K562 (cell line): ENCODE results near the gene HSPA4. TPM values are rescaled to one million over a fixed set of nuclear protein-coding genes. Genes with fewer than 3 reads are reported as not detected.

ENCODE experiments used
- ATAC-seq: fragments of 200-7000 bp; cut with Tn5 transposase; 3 replicates; pipeline ENCODE4 v1.9.1; 2020; ENCODE audit warnings: moderate library complexity
- BruUV-seq: library from RNA; stranded (reverse); fragments of 400-500 nt; replicated peaks from 2 replicates; lab custom pipeline; 2021; lab: Mats Ljungman, UMichigan
- CTCF ChIA-PET: fragments of 300-600 bp; formaldehyde crosslinking; extraction: SDS; loops from one replicate; lab custom pipeline; 2021; ENCODE audit warnings: low intra/inter-chr PET ratio; lab: Yijun Ruan, JAX
- POLR2A ChIA-PET: fragments of 300-600, 350-650 bp; sonication (Branson Sonifier 250); formaldehyde crosslinking; extraction: SDS; loops from one replicate; lab custom pipeline; 2021; ENCODE audit warnings: antibody characterized with exemption, inconsistent platforms; lab: Yijun Ruan, JAX
- DNase-seq, 4 experiments: peaks; one replicate each; pipeline versions ENCODE4 v3.0.0 to v3.0.0-alpha.2; 2011 to 2018; ENCODE audit warnings: low spot score in 3 of 4, mixed read lengths in 3 of 4; ENCODE audit errors: extremely low read depth in 1 of 4
- FAIRE-seq: peaks from 2 replicates; lab custom pipeline; 2011; peaks lifted over from hg19 to GRCh38; lab: Jason Lieb, UNC
- H2AFZ ChIP-seq: 2 replicates; pipeline ENCODE4 v1.6.0; 2011; ENCODE audit warnings: low read depth, low read length, control low read depth, inconsistent platforms
- H3K27ac ChIP-seq: fragments of 200-600 bp; 3 replicates; pipeline ENCODE4 v1.8.0; 2011; ENCODE audit warnings: low read depth, mild to moderate bottlenecking, control low read depth, inconsistent platforms, low read length, moderate library complexity, mixed read lengths; ENCODE audit errors: extremely low read depth
- H3K27me3 ChIP-seq, 2 experiments: fragments of 300-600 bp in 1 of 2; 2 replicates in 1 of 2; 3 replicates in 1 of 2; pipeline versions ENCODE4 v1.6.0 to v1.8.0; 2011; ENCODE audit warnings: inconsistent platforms in 2 of 2, low read length in 2 of 2, mild to moderate bottlenecking in 1 of 2, mixed read lengths in 1 of 2, moderate library complexity in 1 of 2; ENCODE audit not compliant: control insufficient read depth in 2 of 2, insufficient read depth in 2 of 2
- H3K36me3 ChIP-seq: fragments of 300-600 bp; 3 replicates; pipeline ENCODE4 v1.8.0; 2011; ENCODE audit warnings: mild to moderate bottlenecking, low read length, inconsistent platforms; ENCODE audit not compliant: control insufficient read depth, insufficient read depth
- H3K4me1 ChIP-seq, 2 experiments: fragments of 200-600 bp in 1 of 2; replicated peaks in 1 of 2; 2 replicates in 1 of 2; 3 replicates in 1 of 2; pipeline versions ENCODE4 v1.5.1 to v1.8.0; 2011; ENCODE audit warnings: inconsistent platforms in 2 of 2, low read length in 2 of 2, mild to moderate bottlenecking in 1 of 2, mixed read lengths in 1 of 2, moderate library complexity in 1 of 2; ENCODE audit not compliant: control insufficient read depth in 2 of 2, insufficient read depth in 2 of 2
- H3K4me2 ChIP-seq: 2 replicates; pipeline ENCODE4 v1.6.1; 2011; ENCODE audit warnings: low read length, control low read depth, inconsistent platforms, mixed read lengths; ENCODE audit not compliant: insufficient read depth
- H3K4me3 ChIP-seq: fragments of 200-600 bp; sonication (generic), shearing (Covaris generic); 2 replicates; pipeline ENCODE4 v1.5.1; 2016; ENCODE audit warnings: control low read depth, inconsistent platforms
- H3K79me2 ChIP-seq: fragments of 200-600 bp; 3 replicates; pipeline ENCODE4 v1.8.0; 2011; ENCODE audit warnings: low read length, inconsistent platforms; ENCODE audit not compliant: control insufficient read depth, insufficient read depth
- H3K9ac ChIP-seq, 2 experiments: 2 replicates each; pipeline versions ENCODE4 v1.6.0 to v1.6.1; 2011; ENCODE audit warnings: low read depth in 2 of 2, low read length in 2 of 2, control low read depth in 1 of 2, inconsistent platforms in 1 of 2, mild to moderate bottlenecking in 1 of 2, mixed read lengths in 1 of 2; ENCODE audit not compliant: insufficient read depth in 1 of 2
- H3K9me1 ChIP-seq: one replicate; pipeline ENCODE4 v1.6.0; 2011; ENCODE audit warnings: inconsistent platforms, mild to moderate bottlenecking, low read length, moderate library complexity; ENCODE audit not compliant: control insufficient read depth, insufficient read depth
- H3K9me3 ChIP-seq: replicated peaks from 2 replicates; pipeline ENCODE4 v1.5.1; 2011; ENCODE audit warnings: low read depth, low read length, inconsistent platforms; ENCODE audit not compliant: control insufficient read depth, insufficient read depth
- H4K20me1 ChIP-seq: replicated peaks from 2 replicates; pipeline ENCODE4 v1.6.1; 2011; ENCODE audit warnings: low read length, inconsistent platforms, mixed read lengths; ENCODE audit not compliant: control insufficient read depth, insufficient read depth
- BCL6 ChIP-seq: fragments of 250-450 bp; sonication (Bioruptor Pico); IDR thresholded peaks from 2 replicates; pipeline ENCODE4 v1.4.0; 2020
- COPS2 ChIP-seq: fragments of 450-650 bp; conservative IDR thresholded peaks from 2 replicates; pipeline ENCODE4 v1.6.1; 2016; ENCODE audit warnings: mild to moderate bottlenecking, moderate library complexity
- DMBX1 ChIP-seq: fragments of 250-450 bp; sonication (Bioruptor Pico); IDR thresholded peaks from 2 replicates; pipeline ENCODE4 v1.8.0; 2022; ENCODE audit warnings: inconsistent platforms, mild to moderate bottlenecking, moderate library complexity, borderline replicate concordance
- FOXM1 ChIP-seq, 2 experiments: fragments of 450-650 bp in 1 of 2; sonication (generic) in 1 of 2; formaldehyde crosslinking in 1 of 2; IDR thresholded peaks; 2 replicates each; pipeline versions ENCODE4 v1.6.1 to v1.9.0; 2017 to 2022; ENCODE audit warnings: low read depth in 2 of 2, mild to moderate bottlenecking in 2 of 2, missing genetic modification reagents in 1 of 2, moderate library complexity in 1 of 2
- HMG20A ChIP-seq: fragments of 450-650 bp; formaldehyde crosslinking; conservative IDR thresholded peaks from 2 replicates; pipeline ENCODE4 v1.4.0; 2020; ENCODE audit warnings: mild to moderate bottlenecking, mixed read lengths
- HNRNPK ChIP-seq: fragments of 200-400 bp; formaldehyde crosslinking; IDR thresholded peaks from one replicate; pipeline ENCODE4 v1.6.1; 2018; ENCODE audit warnings: mild to moderate bottlenecking, low read depth, low read length; ENCODE audit not compliant: poor library complexity, severe bottlenecking
- JUNB ChIP-seq: fragments of 450-650 bp; formaldehyde crosslinking; conservative IDR thresholded peaks from 2 replicates; pipeline ENCODE4 v1.4.0; 2020; ENCODE audit warnings: mild to moderate bottlenecking
- MAFK ChIP-seq: IDR thresholded peaks from 2 replicates; pipeline ENCODE4 v1.6.1; 2011; ENCODE audit warnings: low read length, improper control_type of control experiment
- MEF2D ChIP-seq: conservative IDR thresholded peaks from 2 replicates; pipeline ENCODE4 v1.6.1; 2016; ENCODE audit warnings: low read depth, missing genetic modification characterization, missing compliant biosample characterization
- MTA2 ChIP-seq: fragments of 450-650 bp; IDR thresholded peaks from 2 replicates; pipeline ENCODE4 v1.6.1; 2016; ENCODE audit warnings: low read depth
- NR2C1 ChIP-seq, 2 experiments: fragments of 450-650 bp; IDR thresholded peaks; 2 replicates each; pipeline ENCODE4 v1.6.1; 2017; ENCODE audit warnings: mild to moderate bottlenecking in 2 of 2, antibody characterized with exemption in 1 of 2, inconsistent platforms in 1 of 2, missing compliant biosample characterization in 1 of 2, missing genetic modification characterization in 1 of 2
- NR2F6 ChIP-seq: fragments of 450-650 bp; formaldehyde crosslinking; IDR thresholded peaks from 2 replicates; pipeline ENCODE4 v1.4.0; 2020; ENCODE audit warnings: mild to moderate bottlenecking
- POU5F1 ChIP-seq: fragments of 150-350 bp; IDR thresholded peaks from 2 replicates; pipeline ENCODE4 v1.6.1; 2014; ENCODE audit warnings: borderline replicate concordance, low read length, low read depth, mild to moderate bottlenecking; ENCODE audit not compliant: partially characterized antibody
- WHSC1 ChIP-seq: IDR thresholded peaks from one replicate; pipeline ENCODE4 v1.6.1; 2012; ENCODE audit warnings: low read length, control low read depth, inconsistent platforms
- ZNF143 ChIP-seq: sonication (generic); formaldehyde crosslinking; IDR thresholded peaks from 2 replicates; pipeline ENCODE4 v1.9.0; 2022; ENCODE audit warnings: mild to moderate bottlenecking, missing genetic modification reagents
- ZNF24 ChIP-seq: fragments of 450-650 bp; IDR thresholded peaks from 2 replicates; pipeline ENCODE4 v1.6.1; 2016
- WGBS: fragments of 100-300 bp; shearing (Covaris generic); methylation state at CpG from one replicate; pipeline ENCODE4 v1.1.6; 2016; ENCODE audit warnings: low coverage, mixed read lengths; ENCODE audit not compliant: insufficient coverage; ENCODE audit errors: missing lambda C conversion rate; 5-methylcytosine and 5-hydroxymethylcytosine counted together
- in situ Hi-C: fragments of 300-500 bp; cut with MboI; formaldehyde crosslinking; loops from 4 replicates; pipeline ENCODE4 v1.15.0; 2018; ENCODE audit warnings: inconsistent platforms, mixed read lengths
- intact Hi-C: fragments of 100-400 bp; cut with micrococcal nuclease; formaldehyde crosslinking; loops from 2 replicates; pipeline ENCODE4 v1.14.2; 2022
- polyA plus RNA-seq, 8 experiments: library from polyadenylated mRNA; depleted of rRNA in 4 of 8; stranded (reverse) in 5 of 8; unstranded in 3 of 8; fragments of >200 nt; fragmentation: Nextera tagmentation in 2 of 8; fragmentation: Illumina TruSeq in 1 of 8; extraction: Ambion mirVana in 2 of 8; extraction: Trizol in 1 of 8; gene quantifications; 2 replicates each; pipeline versions ENCODE4 v1.2.1 to v1.2.3, GENCODE V29; 2011 to 2014; ENCODE audit warnings: inconsistent platforms in 1 of 8, missing spikeins in 1 of 8
- total RNA-seq, 7 experiments: library from RNA; depleted of rRNA in 6 of 7; stranded (reverse); fragments of >200 nt in 6 of 7; fragmentation: Illumina TruSeq in 2 of 7; extraction: Trizol in 2 of 7; gene quantifications; 2 replicates each; pipeline versions ENCODE4 v1.2.1 to v1.2.3, GENCODE V29; 2011 to 2021; ENCODE audit warnings: low replicate concordance in 1 of 7
- TF ChIP-seq, protein P1 (sequence below): sonication (generic); formaldehyde crosslinking; IDR thresholded peaks from 2 replicates; pipeline ENCODE4 v1.8.1; 2023; ENCODE audit warnings: mild to moderate bottlenecking, missing genetic modification reagents
- TF ChIP-seq, protein P2 (sequence below): sonication (generic); formaldehyde crosslinking; IDR thresholded peaks from 2 replicates; pipeline ENCODE4 v1.8.0; 2022; ENCODE audit warnings: missing genetic modification reagents, mild to moderate bottlenecking, borderline replicate concordance
- TF ChIP-seq, protein P3 (sequence below), 2 experiments: IDR thresholded peaks; 2 replicates each; pipeline ENCODE4 v1.6.1; 2012; ENCODE audit warnings: improper control_type of control experiment in 2 of 2, low read depth in 2 of 2, low read length in 2 of 2, borderline replicate concordance in 1 of 2

Gene HSPA4
- total and polyA plus RNA-seq, 9 of the 15 experiments (the other 6 are each of a cell fraction or from before 2014, with no cell fraction given): 90.3 to 286 (median 148) TPM

DNA sequence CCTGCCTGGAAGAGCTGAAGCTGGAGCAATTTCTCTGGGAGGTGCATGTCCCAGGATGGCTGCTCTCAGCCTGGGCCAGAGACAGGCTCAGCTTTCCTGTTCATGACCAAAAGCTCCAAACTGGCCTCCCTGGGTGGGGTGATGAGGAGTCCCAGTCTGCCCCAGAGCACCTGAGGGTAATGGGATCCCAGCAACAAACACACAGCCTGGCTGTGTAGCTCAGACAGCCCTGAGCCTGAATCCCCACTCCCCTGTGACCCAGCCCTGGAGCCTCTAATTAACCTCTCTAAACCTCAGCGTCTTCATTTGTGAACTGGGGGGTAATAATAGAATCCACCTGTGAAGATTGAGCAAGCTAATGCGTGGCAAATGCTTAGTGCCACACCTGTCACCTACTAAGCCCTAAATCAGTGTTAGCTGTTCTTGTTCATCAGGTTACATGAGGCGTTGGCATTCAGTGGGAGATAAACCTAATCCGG is 67.5 kb downstream of the HSPA4 start:
- Histone ChIP-seq H3K4me3 (no peak overlapping the region), H3K4me1 (0 out of 5 replicates have a peak, but pooled peaks cover 0 to 3% of the 10 kb centered on the region in 2 experiments), H3K9me3 (no peaks in the 10 kb centered on the region), H3K79me2 (no peaks in the 10 kb centered on the region), H3K9ac (no peak overlapping the region), H3K9me1 (no peaks in the 10 kb centered on the region), H4K20me1 (no peaks in the 10 kb centered on the region), H3K27ac (no peak overlapping the region), H3K27me3 (peaks cover 16 to 59% of the 10 kb centered on the region in 2 experiments; a peak in 3 of 5 replicates), H3K36me3 (no peaks in the 10 kb centered on the region), H2AFZ (no peak overlapping the region), H3K4me2 (no peak overlapping the region)
- ChIA-PET CTCF (interaction anchor here (0.6 kb wide), 1 partner anchor 60 kb away, joined by 3 read pairs; no protein-coding TSS in a partner anchor), POLR2A (interaction anchor here (0.6 kb wide), 1 partner anchor 10 kb away, joined by 3 read pairs; no protein-coding TSS in a partner anchor)
- FAIRE-seq: no peak
- intact Hi-C loops: no loop called here
- in situ Hi-C loops: loop anchor here (25.0 kb wide), 1 partner anchor 343 kb away; no protein-coding TSS in a partner anchor
- BruUV-seq: no TSS peak
- WGBS: 4% methylated on average over 4 of the region's 4 CpGs
- DNase-seq: no peak
- TF ChIP-seq HMG20A (CRISPR knock-in tag) (no peak), FOXM1 (IDR thresholded peaks at IDR 0.05; ENCODE audit: low read depth) (no peak), FOXM1 (CRISPR knock-in tag; IDR thresholded peaks at IDR 0.05; ENCODE audit: low read depth) (no peak), MAFK (no peak), ZNF24 (no peak), MTA2 (no peak), BCL6 (CRISPR knock-in tag) (no peak), DMBX1 (CRISPR knock-in tag) (no peak), COPS2 (no peak), HNRNPK (no peak), JUNB (CRISPR knock-in tag) (no peak), WHSC1 (no peak), ZNF143 (no peak), NR2F6 (no peak), NR2C1 (IDR thresholded peaks at IDR 0.05) (no peak), NR2C1 (tag; IDR thresholded peaks at IDR 0.05) (no peak), POU5F1 (no peak), MEF2D (no peak)
- TF ChIP-seq, protein P1, sequence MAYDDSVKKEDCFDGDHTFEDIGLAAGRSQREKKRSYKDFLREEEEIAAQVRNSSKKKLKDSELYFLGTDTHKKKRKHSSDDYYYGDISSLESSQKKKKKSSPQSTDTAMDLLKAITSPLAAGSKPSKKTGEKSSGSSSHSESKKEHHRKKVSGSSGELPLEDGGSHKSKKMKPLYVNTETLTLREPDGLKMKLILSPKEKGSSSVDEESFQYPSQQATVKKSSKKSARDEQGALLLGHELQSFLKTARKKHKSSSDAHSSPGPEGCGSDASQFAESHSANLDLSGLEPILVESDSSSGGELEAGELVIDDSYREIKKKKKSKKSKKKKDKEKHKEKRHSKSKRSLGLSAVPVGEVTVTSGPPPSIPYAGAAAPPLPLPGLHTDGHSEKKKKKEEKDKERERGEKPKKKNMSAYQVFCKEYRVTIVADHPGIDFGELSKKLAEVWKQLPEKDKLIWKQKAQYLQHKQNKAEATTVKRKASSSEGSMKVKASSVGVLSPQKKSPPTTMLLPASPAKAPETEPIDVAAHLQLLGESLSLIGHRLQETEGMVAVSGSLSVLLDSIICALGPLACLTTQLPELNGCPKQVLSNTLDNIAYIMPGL (CRISPR knock-in tag): no peak
- TF ChIP-seq, protein P2, sequence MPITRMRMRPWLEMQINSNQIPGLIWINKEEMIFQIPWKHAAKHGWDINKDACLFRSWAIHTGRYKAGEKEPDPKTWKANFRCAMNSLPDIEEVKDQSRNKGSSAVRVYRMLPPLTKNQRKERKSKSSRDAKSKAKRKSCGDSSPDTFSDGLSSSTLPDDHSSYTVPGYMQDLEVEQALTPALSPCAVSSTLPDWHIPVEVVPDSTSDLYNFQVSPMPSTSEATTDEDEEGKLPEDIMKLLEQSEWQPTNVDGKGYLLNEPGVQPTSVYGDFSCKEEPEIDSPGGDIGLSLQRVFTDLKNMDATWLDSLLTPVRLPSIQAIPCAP (CRISPR knock-in tag): no peak
- TF ChIP-seq, protein P3, sequence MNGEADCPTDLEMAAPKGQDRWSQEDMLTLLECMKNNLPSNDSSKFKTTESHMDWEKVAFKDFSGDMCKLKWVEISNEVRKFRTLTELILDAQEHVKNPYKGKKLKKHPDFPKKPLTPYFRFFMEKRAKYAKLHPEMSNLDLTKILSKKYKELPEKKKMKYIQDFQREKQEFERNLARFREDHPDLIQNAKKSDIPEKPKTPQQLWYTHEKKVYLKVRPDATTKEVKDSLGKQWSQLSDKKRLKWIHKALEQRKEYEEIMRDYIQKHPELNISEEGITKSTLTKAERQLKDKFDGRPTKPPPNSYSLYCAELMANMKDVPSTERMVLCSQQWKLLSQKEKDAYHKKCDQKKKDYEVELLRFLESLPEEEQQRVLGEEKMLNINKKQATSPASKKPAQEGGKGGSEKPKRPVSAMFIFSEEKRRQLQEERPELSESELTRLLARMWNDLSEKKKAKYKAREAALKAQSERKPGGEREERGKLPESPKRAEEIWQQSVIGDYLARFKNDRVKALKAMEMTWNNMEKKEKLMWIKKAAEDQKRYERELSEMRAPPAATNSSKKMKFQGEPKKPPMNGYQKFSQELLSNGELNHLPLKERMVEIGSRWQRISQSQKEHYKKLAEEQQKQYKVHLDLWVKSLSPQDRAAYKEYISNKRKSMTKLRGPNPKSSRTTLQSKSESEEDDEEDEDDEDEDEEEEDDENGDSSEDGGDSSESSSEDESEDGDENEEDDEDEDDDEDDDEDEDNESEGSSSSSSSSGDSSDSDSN (IDR thresholded peaks at IDR 0.05; ENCODE audit: borderline replicate concordance in 1 of 2, low read depth in 2 of 2, low read length in 2 of 2): no peak
- ATAC-seq: no peak
